Endothelial cell of umbilical vein (primary cell): ENCODE measurements around the gene GPR180. TPM values are rescaled to one million over a fixed set of nuclear protein-coding genes. Genes with fewer than 3 reads are reported as not detected.

Experiments
- BruUV-seq: library from RNA; stranded (reverse); fragments of 400-500 nt; replicated peaks from 2 replicates; lab custom pipeline; 2021; lab: Mats Ljungman, UMichigan
- CTCF ChIA-PET: fragments of 300-600, 350-600 bp; sonication (Branson Sonifier 250); formaldehyde crosslinking; loops from one replicate; lab custom pipeline; 2021; ENCODE audit warnings: antibody characterized with exemption, inconsistent platforms; lab: Charles Lee
- POLR2A ChIA-PET: fragments of 300-600, 350-600 bp; sonication (Branson Sonifier 250); formaldehyde crosslinking; loops from one replicate; lab custom pipeline; 2021; ENCODE audit warnings: antibody characterized with exemption, inconsistent platforms; lab: Charles Lee
- DNase-seq: peaks from one replicate; pipeline ENCODE4 v3.0.0-alpha.2; 2011; ENCODE audit warnings: low read depth, low spot score
- FAIRE-seq: peaks from 2 replicates; lab custom pipeline; 2011; peaks lifted over from hg19 to GRCh38; lab: Jason Lieb, UNC
- H2AFZ ChIP-seq: 2 replicates; pipeline ENCODE4 v1.6.0; 2012; ENCODE audit warnings: low read depth, low read length, control low read depth, inconsistent platforms
- H3K27ac ChIP-seq: 2 replicates; pipeline ENCODE4 v1.5.1; 2011; ENCODE audit warnings: low read depth, mild to moderate bottlenecking, control low read depth, low read length, moderate library complexity; ENCODE audit not compliant: insufficient read depth
- H3K27me3 ChIP-seq, 2 experiments: 2 replicates each; pipeline versions ENCODE4 v1.6.0 to v1.6.1; 2011; ENCODE audit warnings: low read length in 2 of 2, mixed read lengths in 1 of 2; ENCODE audit not compliant: control insufficient read depth in 2 of 2, insufficient read depth in 2 of 2
- H3K36me3 ChIP-seq, 2 experiments: 2 replicates in 1 of 2; 3 replicates in 1 of 2; pipeline ENCODE4 v1.5.1; 2011; ENCODE audit warnings: low read length in 2 of 2, mild to moderate bottlenecking in 1 of 2, moderate library complexity in 1 of 2; ENCODE audit not compliant: control insufficient read depth in 2 of 2, insufficient read depth in 2 of 2; ENCODE audit errors: extremely low read depth in 1 of 2
- H3K4me1 ChIP-seq: 3 replicates; pipeline ENCODE4 v1.5.1; 2011; ENCODE audit warnings: mild to moderate bottlenecking, low read length; ENCODE audit not compliant: control insufficient read depth, insufficient read depth; ENCODE audit errors: extremely low read depth
- H3K4me2 ChIP-seq: 2 replicates; pipeline ENCODE4 v1.6.1; 2011; ENCODE audit warnings: low read length, control low read depth, mixed read lengths; ENCODE audit not compliant: insufficient read depth
- H3K4me3 ChIP-seq, 3 experiments: fragments of 200-600 bp in 1 of 3; sonication (generic), shearing (Covaris generic) in 1 of 3; replicated peaks in 1 of 3; 2 replicates each; pipeline ENCODE4 v1.5.1; 2011 to 2016; ENCODE audit warnings: control low read depth in 3 of 3, low read length in 3 of 3, mild to moderate bottlenecking in 2 of 3, inconsistent platforms in 1 of 3, low read depth in 1 of 3, moderate library complexity in 1 of 3; ENCODE audit not compliant: insufficient read depth in 1 of 3
- H3K79me2 ChIP-seq: 2 replicates; pipeline ENCODE4 v1.6.0; 2012; ENCODE audit warnings: low read length, inconsistent platforms; ENCODE audit not compliant: control insufficient read depth, insufficient read depth
- H3K9ac ChIP-seq: replicated peaks from 2 replicates; pipeline ENCODE3; 2011; ENCODE audit warnings: low read length, control low read depth; ENCODE audit not compliant: insufficient read depth; ENCODE audit errors: extremely low read depth
- H3K9me1 ChIP-seq: replicated peaks from 3 replicates; pipeline ENCODE4 v1.6.0; 2011; ENCODE audit warnings: mild to moderate bottlenecking, low read length; ENCODE audit not compliant: control insufficient read depth, insufficient read depth; ENCODE audit errors: extremely low read depth
- H3K9me3 ChIP-seq: replicated peaks from 2 replicates; pipeline ENCODE4 v1.5.1; 2012; ENCODE audit warnings: low read length, inconsistent platforms; ENCODE audit not compliant: control insufficient read depth, insufficient read depth
- H4K20me1 ChIP-seq: replicated peaks from 2 replicates; pipeline ENCODE3; 2011; ENCODE audit warnings: mild to moderate bottlenecking, low read length; ENCODE audit not compliant: control insufficient read depth, insufficient read depth; ENCODE audit errors: extremely low read depth
- EZH2 ChIP-seq: IDR thresholded peaks from 2 replicates; pipeline ENCODE4 v1.6.1; 2012; ENCODE audit warnings: borderline replicate concordance, low read depth, mild to moderate bottlenecking, moderate library complexity, low read length, inconsistent platforms; ENCODE audit not compliant: severe bottlenecking
- FOS ChIP-seq: IDR thresholded peaks from 2 replicates; pipeline ENCODE4 v1.6.1; 2011; ENCODE audit warnings: mild to moderate bottlenecking, low read length, moderate library complexity, borderline replicate concordance; ENCODE audit not compliant: insufficient read depth
- GATA2 ChIP-seq: IDR thresholded peaks from 2 replicates; pipeline ENCODE4 v1.7.0; 2011; ENCODE audit warnings: low read depth, mild to moderate bottlenecking, moderate library complexity, mixed read lengths, low read length; ENCODE audit not compliant: insufficient read length, insufficient read depth
- JUN ChIP-seq: IDR thresholded peaks from 2 replicates; pipeline ENCODE4 v1.6.1; 2011; ENCODE audit warnings: borderline replicate concordance, low read depth; ENCODE audit not compliant: insufficient read length, insufficient read depth
- MYC ChIP-seq: IDR thresholded peaks from one replicate; pipeline ENCODE4 v1.6.1; 2011; ENCODE audit warnings: mild to moderate bottlenecking, low read depth, low read length
- POLR2A ChIP-seq: IDR thresholded peaks from 2 replicates; pipeline ENCODE4 v1.6.1; 2012; ENCODE audit warnings: low read depth, mild to moderate bottlenecking, control low read depth, low read length
- POLR2AphosphoS5 ChIP-seq: IDR thresholded peaks from 2 replicates; pipeline ENCODE4 v1.6.1; 2012; ENCODE audit warnings: low read depth, mild to moderate bottlenecking, control low read depth, low read length, moderate library complexity; ENCODE audit not compliant: insufficient read depth
- dilution Hi-C: fragments of 300-500 bp; cut with MboI; formaldehyde crosslinking; loops from one replicate; pipeline ENCODE4 v1.15.0; 2019; ENCODE audit warnings: low sequenced_read_pairs; ENCODE audit not compliant: extremely low pct_ligation_motif_present
- intact Hi-C: fragments of 100-400 bp; cut with micrococcal nuclease; formaldehyde crosslinking; loops from one replicate; pipeline ENCODE4 v1.10.0; 2022
- polyA plus RNA-seq, 4 experiments: library from polyadenylated mRNA; depleted of rRNA in 3 of 4; stranded (reverse) in 3 of 4; unstranded in 1 of 4; fragments of >200 nt; gene quantifications; 2 replicates each; pipeline versions ENCODE4 v1.2.1 to v1.2.3, GENCODE V29; 2011 to 2012; ENCODE audit warnings: missing spikeins in 1 of 4
- total RNA-seq: library from RNA; stranded (reverse); gene quantifications from 2 replicates; pipeline ENCODE4 v1.2.3, GENCODE V29; 2021
- TF ChIP-seq, protein P1 (sequence below), 2 donors: IDR thresholded peaks; 1 replicate in 1 of 2; 2 replicates in 1 of 2; pipeline ENCODE4 v1.5.1; 2011; ENCODE audit warnings: low read length in 2 of 2, mild to moderate bottlenecking in 2 of 2, moderate library complexity in 2 of 2, control low read depth in 1 of 2, inconsistent platforms in 1 of 2, low read depth in 1 of 2; ENCODE audit not compliant: insufficient read depth in 1 of 2; ENCODE audit errors: extremely low read depth in 1 of 2
- TF ChIP-seq, protein P2 (sequence below): IDR thresholded peaks from 2 replicates; pipeline ENCODE4 v1.6.1; 2011; ENCODE audit not compliant: insufficient read depth, insufficient read length

GPR180 gene
- total and polyA plus RNA-seq, 2 donors (not counting 3 experiments of a cell fraction or from before 2014, with no cell fraction given), result 3.1 to 8.3 TPM

DNA sequence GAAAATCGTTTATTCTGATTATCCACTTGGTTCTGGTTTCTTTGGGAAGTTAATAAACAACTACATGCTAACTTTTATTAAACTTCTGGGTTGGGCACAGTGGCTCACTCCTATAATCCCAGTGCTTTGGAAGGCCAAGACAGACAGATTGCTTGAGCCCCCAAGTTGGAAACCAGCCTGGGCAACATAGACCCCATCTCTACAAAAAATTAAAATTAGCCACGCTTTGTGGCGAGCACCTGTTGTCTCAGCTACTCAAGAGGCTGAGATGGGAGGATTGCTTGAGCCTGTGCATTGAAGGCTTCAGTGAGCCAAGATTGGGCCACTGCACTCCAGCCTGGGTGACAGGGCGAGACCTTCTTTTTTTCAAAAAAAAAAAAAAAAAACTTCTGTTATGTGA is 21.7 kb downstream of the GPR180 start:
- Histone ChIP-seq H2AFZ (no peak overlapping the region), H3K27ac (no peak overlapping the region), H4K20me1 (no peaks in the 10 kb centered on the region), H3K9me3 (no peaks in the 10 kb centered on the region), H3K27me3 (no peaks in the 10 kb centered on the region), H3K4me2 (no peak overlapping the region), H3K36me3 (peaks cover 3 to 9% of the 10 kb centered on the region in 2 experiments), H3K9me1 (no peaks in the 10 kb centered on the region), H3K9ac (no peak overlapping the region), H3K4me1 (no peaks in the 10 kb centered on the region), H3K79me2 (no peaks in the 10 kb centered on the region), H3K4me3 (no peak overlapping the region)
- BruUV-seq, result no TSS peak
- ChIA-PET CTCF (no interaction called here), POLR2A (no interaction called here)
- FAIRE-seq, result no peak
- DNase-seq, result no peak
- no peak for TF ChIP-seq EZH2
- TF ChIP-seq, protein P1, sequence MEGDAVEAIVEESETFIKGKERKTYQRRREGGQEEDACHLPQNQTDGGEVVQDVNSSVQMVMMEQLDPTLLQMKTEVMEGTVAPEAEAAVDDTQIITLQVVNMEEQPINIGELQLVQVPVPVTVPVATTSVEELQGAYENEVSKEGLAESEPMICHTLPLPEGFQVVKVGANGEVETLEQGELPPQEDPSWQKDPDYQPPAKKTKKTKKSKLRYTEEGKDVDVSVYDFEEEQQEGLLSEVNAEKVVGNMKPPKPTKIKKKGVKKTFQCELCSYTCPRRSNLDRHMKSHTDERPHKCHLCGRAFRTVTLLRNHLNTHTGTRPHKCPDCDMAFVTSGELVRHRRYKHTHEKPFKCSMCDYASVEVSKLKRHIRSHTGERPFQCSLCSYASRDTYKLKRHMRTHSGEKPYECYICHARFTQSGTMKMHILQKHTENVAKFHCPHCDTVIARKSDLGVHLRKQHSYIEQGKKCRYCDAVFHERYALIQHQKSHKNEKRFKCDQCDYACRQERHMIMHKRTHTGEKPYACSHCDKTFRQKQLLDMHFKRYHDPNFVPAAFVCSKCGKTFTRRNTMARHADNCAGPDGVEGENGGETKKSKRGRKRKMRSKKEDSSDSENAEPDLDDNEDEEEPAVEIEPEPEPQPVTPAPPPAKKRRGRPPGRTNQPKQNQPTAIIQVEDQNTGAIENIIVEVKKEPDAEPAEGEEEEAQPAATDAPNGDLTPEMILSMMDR (IDR thresholded peaks at IDR 0.05; ENCODE audit: extremely low read depth in 1 of 2, insufficient read depth in 1 of 2, low read depth in 1 of 2, low read length in 2 of 2), result no peak
- dilution Hi-C loops (no loop called here), intact Hi-C loops (no loop called here)

DNA sequence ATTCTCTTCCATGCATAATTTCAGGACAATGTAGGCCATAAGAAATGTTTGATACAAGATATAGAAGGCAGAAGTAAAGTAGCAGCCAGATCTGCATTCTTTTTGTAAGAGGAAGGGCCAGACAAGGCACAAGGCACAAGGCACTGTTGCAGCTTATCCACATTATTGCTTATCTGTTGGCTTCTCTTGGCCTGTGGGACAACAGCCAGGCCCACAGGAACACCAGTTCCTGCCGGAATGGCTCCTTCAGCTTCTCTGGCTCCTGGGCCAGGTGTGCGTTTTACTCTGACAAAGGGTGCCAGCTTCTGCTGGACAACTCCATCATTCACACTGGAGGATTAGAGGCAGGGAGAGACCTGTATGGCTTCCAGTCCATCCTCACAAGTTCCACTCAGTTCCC is 29.2 kb downstream of the GPR180 start:
- no peaks in the 10 kb centered on the region for H3K9me3 ChIP-seq
- H3K27ac ChIP-seq, result no peak overlapping the region
- no peaks in the 10 kb centered on the region for H4K20me1 ChIP-seq
- ChIA-PET CTCF (interaction anchor here (2.6 kb wide), 1 partner anchor 11 kb away, joined by 11 read pairs; no protein-coding TSS in a partner anchor), POLR2A (no interaction called here)
- H3K4me2 ChIP-seq, result no peak overlapping the region
- no peaks in the 10 kb centered on the region for H3K27me3 ChIP-seq
- TF ChIP-seq POLR2AphosphoS5, result no peak
- no peak for TF ChIP-seq GATA2
- no peak for TF ChIP-seq FOS
- TF ChIP-seq JUN, result no peak
- TF ChIP-seq POLR2A, result no peak
- TF ChIP-seq, protein P2, sequence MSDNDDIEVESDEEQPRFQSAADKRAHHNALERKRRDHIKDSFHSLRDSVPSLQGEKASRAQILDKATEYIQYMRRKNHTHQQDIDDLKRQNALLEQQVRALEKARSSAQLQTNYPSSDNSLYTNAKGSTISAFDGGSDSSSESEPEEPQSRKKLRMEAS, result no peak
- TF ChIP-seq, protein P1 (IDR thresholded peaks at IDR 0.05; ENCODE audit: extremely low read depth in 1 of 2, insufficient read depth in 1 of 2, low read depth in 1 of 2, low read length in 2 of 2), result no peak
- no peak for TF ChIP-seq EZH2
- TF ChIP-seq MYC, result no peak
- H3K4me1 ChIP-seq, result no peaks in the 10 kb centered on the region
- H2AFZ ChIP-seq, result no peak overlapping the region
- H3K36me3 ChIP-seq, result peaks cover 0 to 3% of the 10 kb centered on the region in 2 experiments
- H3K79me2 ChIP-seq, result no peaks in the 10 kb centered on the region
- H3K9me1 ChIP-seq, result no peaks in the 10 kb centered on the region
- no TSS peak for BruUV-seq
- dilution Hi-C loops, result no loop called here
- no peak overlapping the region for H3K9ac ChIP-seq
- FAIRE-seq (no peak), DNase-seq (no peak)
- intact Hi-C loops, result no loop called here
- no peak overlapping the region for H3K4me3 ChIP-seq
